Prostate gland (tissue), 2 donors: ENCODE data around the gene NOTO. TPM values are rescaled to one million over a fixed set of nuclear protein-coding genes. Genes with fewer than 3 reads are reported as not detected.

ENCODE experiments used
- DNase-seq: peaks from one replicate; pipeline ENCODE4 v3.0.0-alpha.2; 2019; ENCODE audit warnings: low spot score
- H3K27ac ChIP-seq, 2 donors: fragments of 200-600 bp; sonication (generic); 2 replicates each; pipeline ENCODE4 v1.5.1; 2017 to 2019
- H3K27me3 ChIP-seq: fragments of 200-600 bp; sonication (generic); replicated peaks from 2 replicates; pipeline ENCODE4 v1.5.1; 2019; ENCODE audit not compliant: insufficient read depth
- H3K36me3 ChIP-seq, 2 donors: fragments of 200-600 bp; sonication (generic); 1 replicate in 1 of 2; 2 replicates in 1 of 2; pipeline versions ENCODE4 v1.5.1 to v1.8.1; 2017 to 2019
- H3K4me1 ChIP-seq: fragments of 200-600 bp; sonication (generic); replicated peaks from 2 replicates; pipeline ENCODE4 v1.5.1; 2019
- H3K4me3 ChIP-seq, 2 donors: fragments of 200-600 bp; sonication (generic); 2 replicates each; pipeline ENCODE4 v1.5.1; 2017 to 2019
- H3K9me3 ChIP-seq: fragments of 200-600 bp; sonication (generic); 2 replicates; pipeline ENCODE4 v1.5.1; 2017
- CTCF ChIP-seq, 4 experiments: fragments of 200-600 bp in 2 of 4; fragments of 450-650 bp in 2 of 4; sonication (generic) in 2 of 4; IDR thresholded peaks; 1 replicate in 3 of 4; 2 replicates in 1 of 4; pipeline ENCODE4 v1.5.1; 2016 to 2019; ENCODE audit warnings: antibody characterized with exemption in 4 of 4, mild to moderate bottlenecking in 2 of 4, moderate library complexity in 2 of 4
- POLR2A ChIP-seq: fragments of 450-650 bp; IDR thresholded peaks from one replicate; pipeline ENCODE4 v1.6.1; 2016; ENCODE audit warnings: antibody characterized with exemption, mild to moderate bottlenecking
- POLR2AphosphoS5 ChIP-seq: sonication (generic); formaldehyde crosslinking; IDR thresholded peaks from one replicate; pipeline ENCODE4 v1.6.1; 2017; ENCODE audit warnings: antibody characterized with exemption
- WGBS: methylation state at CpG from one replicate; pipeline ENCODE4 v1.1.5; 2018; 5-methylcytosine and 5-hydroxymethylcytosine counted together
- intact Hi-C: fragments of 100-400 bp; cut with DNase I; formaldehyde crosslinking; loops from one replicate; pipeline ENCODE4 v1.14.2; 2022
- total RNA-seq, 2 donors: library from RNA; depleted of rRNA; stranded (reverse); fragments of >200 nt; gene quantifications; one replicate each; pipeline ENCODE4 v1.1.0, GENCODE V29; 2016

The NOTO gene
- total RNA-seq, 2 donors from 2014 or later: not detected

GRCh38 chr2:73175663-73176204, 26.6 kb upstream of the NOTO start:
- H3K27me3 ChIP-seq: no peaks in the 10 kb centered on the region
- H3K4me1 ChIP-seq: peaks cover 9% of the 10 kb centered on the region
- TF ChIP-seq POLR2AphosphoS5: no peak
- TF ChIP-seq POLR2A: no peak
- no peak for TF ChIP-seq CTCF (IDR thresholded peaks at IDR 0.05)
- DNase-seq: peak; percentile 65
- H3K36me3 ChIP-seq: no peaks in the 10 kb centered on the region
- no peak overlapping the region for H3K27ac ChIP-seq
- peak overlapping the region; percentile 11 to 26 for H3K4me3 ChIP-seq
- intact Hi-C loops: loop anchor here (5.0 to 10.0 kb wide), 3 partner anchors 88 to 401 kb away; no protein-coding TSS in a partner anchor
- WGBS: under 1% methylated on average over 26 of the region's 59 CpGs
- no peaks in the 10 kb centered on the region for H3K9me3 ChIP-seq

GRCh38 chr2:73176205-73176880, 26.0 kb upstream of the NOTO start:
- no peak for TF ChIP-seq POLR2AphosphoS5
- no peak for TF ChIP-seq POLR2A
- no peak for TF ChIP-seq CTCF (IDR thresholded peaks at IDR 0.05)
- 5% methylated on average over 31 of the region's 31 CpGs for WGBS
- Histone ChIP-seq H3K27me3 (no peaks in the 10 kb centered on the region), H3K4me1 (peaks cover 9% of the 10 kb centered on the region), H3K27ac (peak overlapping the region; percentile 62 to 67), H3K9me3 (no peaks in the 10 kb centered on the region), H3K4me3 (peak overlapping the region; percentile 11 to 49), H3K36me3 (no peaks in the 10 kb centered on the region)
- no peak for DNase-seq
- intact Hi-C loops: loop anchor here (5.0 to 10.0 kb wide), 3 partner anchors 89 to 402 kb away; no protein-coding TSS in a partner anchor

DNA sequence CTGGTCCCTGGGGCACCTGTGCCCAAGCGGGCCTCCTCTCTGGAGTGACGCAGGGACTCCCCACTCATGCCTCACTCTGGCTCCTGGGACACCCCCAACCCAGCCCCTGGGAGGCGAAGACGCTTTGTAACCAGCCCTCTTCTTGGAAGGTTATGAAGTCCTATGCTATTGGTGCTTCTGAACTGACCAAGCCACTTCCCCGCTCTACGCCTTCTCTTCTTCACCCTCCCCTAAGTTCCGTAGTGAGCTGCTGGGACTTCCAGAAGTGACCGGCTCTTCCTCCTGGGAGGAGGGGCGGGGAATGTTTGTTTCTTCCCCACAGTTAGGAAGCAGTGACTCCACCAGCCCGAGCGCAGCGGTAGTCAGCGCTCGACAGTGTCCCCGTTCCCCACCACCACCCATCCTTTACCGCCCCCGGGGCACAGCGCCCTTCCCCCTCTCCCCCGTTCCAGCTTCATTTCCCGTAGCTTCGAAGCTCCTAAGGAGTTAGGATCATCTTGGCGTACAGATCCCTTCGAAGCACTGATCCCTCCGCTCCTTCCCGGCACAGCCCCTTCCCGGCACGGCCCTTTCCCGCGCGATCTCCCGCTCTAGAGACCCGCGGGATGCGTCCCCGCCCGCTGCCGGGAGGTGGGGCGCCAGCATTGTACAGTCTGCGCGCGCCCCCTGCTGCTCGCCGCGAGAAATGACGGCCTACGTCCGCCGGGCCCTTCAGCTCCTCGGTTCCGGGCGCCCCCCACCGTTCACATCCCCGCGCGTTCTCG, 25.3 kb upstream of the NOTO start:
- H3K4me1 ChIP-seq: peaks cover 9% of the 10 kb centered on the region
- TF ChIP-seq POLR2AphosphoS5 (peak; percentile 54), POLR2A (no peak), CTCF (IDR thresholded peaks at IDR 0.05) (peak; percentile 92 to 98 (median 98))
- peak overlapping the region; percentile 49 to 50 for H3K4me3 ChIP-seq
- H3K36me3 ChIP-seq: no peaks in the 10 kb centered on the region
- no peaks in the 10 kb centered on the region for H3K27me3 ChIP-seq
- H3K27ac ChIP-seq: peak overlapping the region; percentile 62 to 67
- intact Hi-C loops: loop anchor here (5.0 to 10.0 kb wide), 3 partner anchors 90 to 402 kb away; no protein-coding TSS in a partner anchor
- WGBS: 2% methylated on average over 52 of the region's 56 CpGs
- DNase-seq: peak; percentile 86
- H3K9me3 ChIP-seq: no peaks in the 10 kb centered on the region

DNA sequence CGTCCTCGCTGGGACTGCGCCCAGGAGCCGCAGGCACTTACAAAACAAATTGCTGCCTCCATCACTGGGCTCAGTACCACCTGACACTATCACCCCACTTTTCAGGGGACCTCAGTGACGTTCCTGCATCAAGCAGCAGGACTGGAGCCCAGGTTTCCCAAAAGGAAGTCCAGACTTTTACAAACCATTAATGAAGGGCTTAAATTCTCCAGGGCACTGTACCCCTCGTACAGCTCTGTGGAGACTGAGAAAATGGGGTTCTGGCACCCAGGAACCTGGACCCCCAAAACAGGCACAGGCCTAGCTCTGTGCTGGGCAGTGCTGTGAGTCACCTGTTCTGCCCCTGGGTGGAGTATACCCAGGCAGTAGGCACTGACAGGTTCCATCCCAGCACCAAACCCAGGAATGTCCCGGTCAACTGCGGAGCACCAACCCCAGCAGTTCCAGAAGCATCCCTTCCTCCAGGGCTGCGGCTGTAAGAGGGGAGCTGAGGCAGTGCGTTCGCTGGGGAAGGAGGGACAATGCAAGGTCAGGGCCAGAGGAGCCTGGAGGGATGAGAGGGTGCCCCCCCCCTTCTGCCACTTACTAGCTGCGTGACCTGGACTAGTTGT, 24.6 kb upstream of the NOTO start:
- no peaks in the 10 kb centered on the region for H3K9me3 ChIP-seq
- H3K27me3 ChIP-seq: no peaks in the 10 kb centered on the region
- peaks cover 9% of the 10 kb centered on the region for H3K4me1 ChIP-seq
- no peak for TF ChIP-seq POLR2A
- TF ChIP-seq CTCF (IDR thresholded peaks at IDR 0.05): no peak
- TF ChIP-seq POLR2AphosphoS5: no peak
- intact Hi-C loops: loop anchor here (5.0 to 10.0 kb wide), 3 partner anchors 90 to 403 kb away; no protein-coding TSS in a partner anchor
- peak overlapping the region; percentile 49 to 50 for H3K4me3 ChIP-seq
- WGBS: 8% methylated on average over 12 of the region's 12 CpGs
- DNase-seq: no peak
- no peak overlapping the region for H3K27ac ChIP-seq
- no peaks in the 10 kb centered on the region for H3K36me3 ChIP-seq
